Fibroblast of pulmonary artery (primary cell): ENCODE measurements around the gene CYSTM1.
A peak's percentile ranks its signal among the peaks of the same experiment; 100 is the strongest.

Source experiments
- DNase-seq: peaks from one replicate; pipeline ENCODE4 v3.0.0-alpha.2; 2010; ENCODE audit warnings: low read depth
- H3K4me3 ChIP-seq: replicated peaks from 2 replicates; pipeline ENCODE4 v1.5.1; 2011; ENCODE audit warnings: low read depth, mild to moderate bottlenecking, control low read depth, low read length, moderate library complexity
- TF ChIP-seq, protein P1 (sequence below): IDR thresholded peaks from 2 replicates; pipeline ENCODE4 v1.5.1; 2011; ENCODE audit warnings: mild to moderate bottlenecking, control low read depth, low read length, inconsistent platforms; ENCODE audit errors: missing control alignments

The CYSTM1 gene

DNA sequence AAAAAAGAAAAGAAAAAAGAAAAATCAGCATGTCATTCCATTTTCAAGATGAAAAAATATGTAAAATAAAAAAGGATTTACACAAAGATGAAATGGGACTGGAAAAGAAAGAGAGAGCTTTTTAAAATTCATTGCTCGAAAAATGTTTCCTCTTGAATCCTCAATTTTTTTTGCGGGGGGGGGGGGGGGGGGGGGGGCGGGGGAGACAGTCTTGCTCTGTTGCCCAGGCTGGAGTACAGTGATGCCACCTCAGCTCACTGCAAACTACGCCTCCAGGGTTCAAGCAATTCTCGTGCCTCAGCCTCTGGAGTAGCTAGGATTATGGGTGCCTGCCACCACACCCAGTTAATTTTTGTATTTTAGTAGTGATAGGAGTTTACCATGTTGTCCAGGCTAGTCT lies 111.4 kb downstream of the CYSTM1 start:
- TF ChIP-seq, protein P1, sequence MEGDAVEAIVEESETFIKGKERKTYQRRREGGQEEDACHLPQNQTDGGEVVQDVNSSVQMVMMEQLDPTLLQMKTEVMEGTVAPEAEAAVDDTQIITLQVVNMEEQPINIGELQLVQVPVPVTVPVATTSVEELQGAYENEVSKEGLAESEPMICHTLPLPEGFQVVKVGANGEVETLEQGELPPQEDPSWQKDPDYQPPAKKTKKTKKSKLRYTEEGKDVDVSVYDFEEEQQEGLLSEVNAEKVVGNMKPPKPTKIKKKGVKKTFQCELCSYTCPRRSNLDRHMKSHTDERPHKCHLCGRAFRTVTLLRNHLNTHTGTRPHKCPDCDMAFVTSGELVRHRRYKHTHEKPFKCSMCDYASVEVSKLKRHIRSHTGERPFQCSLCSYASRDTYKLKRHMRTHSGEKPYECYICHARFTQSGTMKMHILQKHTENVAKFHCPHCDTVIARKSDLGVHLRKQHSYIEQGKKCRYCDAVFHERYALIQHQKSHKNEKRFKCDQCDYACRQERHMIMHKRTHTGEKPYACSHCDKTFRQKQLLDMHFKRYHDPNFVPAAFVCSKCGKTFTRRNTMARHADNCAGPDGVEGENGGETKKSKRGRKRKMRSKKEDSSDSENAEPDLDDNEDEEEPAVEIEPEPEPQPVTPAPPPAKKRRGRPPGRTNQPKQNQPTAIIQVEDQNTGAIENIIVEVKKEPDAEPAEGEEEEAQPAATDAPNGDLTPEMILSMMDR = no peak
- no peak overlapping the region for H3K4me3 ChIP-seq
- no peak for DNase-seq

- TF ChIP-seq, protein P1 = no peak
- no peak for DNase-seq
- H3K4me3 ChIP-seq = no peak overlapping the region
Measured at GRCh38 chr5:140287801-140288521, 113.0 kb downstream of the CYSTM1 start.

DNA sequence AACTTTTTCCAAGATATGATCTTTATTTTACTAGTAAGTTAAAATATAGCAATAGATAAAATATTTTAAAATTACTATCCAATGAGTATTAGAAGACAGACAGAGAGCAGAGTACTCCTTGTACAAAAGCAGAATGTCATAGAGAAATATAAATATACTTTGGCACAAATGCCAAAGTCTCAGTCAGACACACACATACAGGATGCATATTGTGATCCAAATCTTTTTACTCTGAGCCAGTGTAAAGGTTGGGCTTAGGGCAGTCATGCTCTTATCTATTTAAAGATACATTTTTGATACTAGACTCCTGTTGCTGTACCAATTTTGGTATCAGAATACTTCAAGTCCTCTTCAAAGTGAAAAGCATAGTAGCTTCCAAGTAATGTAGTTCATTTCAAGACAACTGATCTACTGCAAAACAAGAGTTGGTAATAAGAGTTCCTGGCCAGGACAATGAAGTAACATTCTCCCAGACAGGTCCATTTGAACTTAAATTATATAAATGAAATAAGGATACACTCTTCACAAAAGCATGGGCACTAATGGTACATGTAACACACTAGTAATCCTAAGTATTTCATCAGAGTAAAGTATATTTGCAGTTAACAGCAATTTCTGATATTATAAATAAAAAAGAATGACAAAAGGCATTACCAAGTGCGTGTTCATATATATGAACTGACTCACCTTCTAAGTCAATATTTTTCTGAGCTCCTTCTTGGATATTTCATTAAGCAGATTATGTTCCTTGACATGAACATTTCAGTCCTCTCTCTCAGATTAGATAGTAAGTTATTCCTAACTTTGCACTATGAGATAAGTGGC lies 117.4 kb downstream of the CYSTM1 start:
- peak; percentile 24 for DNase-seq
- no peak overlapping the region for H3K4me3 ChIP-seq
- TF ChIP-seq, protein P1 = no peak
